ENCODE measurements around the gene RERE.

- no peak for TF ChIP-seq CTCF (conservative IDR thresholded peaks at IDR 0.05)
- TF ChIP-seq EZH2 (IDR thresholded peaks at IDR 0.05; ENCODE audit: low read depth): no peak
Measured at GRCh38 chr1:8584316-8584715, 233.1 kb downstream of the RERE start.

All from PC-9 (cell line).